Sciatic nerve (tissue), 2 donors: Measurements from ENCODE around the gene CDH1. TPM values are rescaled to one million over a fixed set of nuclear protein-coding genes. Genes with fewer than 3 reads are reported as not detected.
"Not testable (repeated sequence)": the region's sequence is repeated elsewhere in the genome, so short reads cannot be mapped to it uniquely, and the experiment has no call there.

Experiments
- ATAC-seq: fragments of 200-7000 bp; cut with Tn5 transposase; one replicate; pipeline ENCODE4 v1.9.1; 2020; ENCODE audit warnings: mild to moderate bottlenecking, moderate library complexity
- DNase-seq: peaks from one replicate; pipeline ENCODE4 v3.0.0-alpha.2; 2020; ENCODE audit warnings: low spot score
- intact Hi-C: fragments of 100-400 bp; cut with DNase I; formaldehyde crosslinking; loops from one replicate; pipeline ENCODE4 v1.14.2; 2022
- total RNA-seq: library from RNA; stranded (reverse); fragmentation: NEBNext Ultra II Directional; extraction: Animal tissue kit (Norgen Biotek cat#: 25700); gene quantifications from one replicate; pipeline ENCODE4 v1.2.1, GENCODE V29; 2021
- donor health status: DM: no; HTN: no; CAD: no.
- donor health status: DM: no; HTN: no; CAD: no.

The CDH1 gene
- total RNA-seq, 1 donor from 2014 or later = 55.7 TPM

DNA sequence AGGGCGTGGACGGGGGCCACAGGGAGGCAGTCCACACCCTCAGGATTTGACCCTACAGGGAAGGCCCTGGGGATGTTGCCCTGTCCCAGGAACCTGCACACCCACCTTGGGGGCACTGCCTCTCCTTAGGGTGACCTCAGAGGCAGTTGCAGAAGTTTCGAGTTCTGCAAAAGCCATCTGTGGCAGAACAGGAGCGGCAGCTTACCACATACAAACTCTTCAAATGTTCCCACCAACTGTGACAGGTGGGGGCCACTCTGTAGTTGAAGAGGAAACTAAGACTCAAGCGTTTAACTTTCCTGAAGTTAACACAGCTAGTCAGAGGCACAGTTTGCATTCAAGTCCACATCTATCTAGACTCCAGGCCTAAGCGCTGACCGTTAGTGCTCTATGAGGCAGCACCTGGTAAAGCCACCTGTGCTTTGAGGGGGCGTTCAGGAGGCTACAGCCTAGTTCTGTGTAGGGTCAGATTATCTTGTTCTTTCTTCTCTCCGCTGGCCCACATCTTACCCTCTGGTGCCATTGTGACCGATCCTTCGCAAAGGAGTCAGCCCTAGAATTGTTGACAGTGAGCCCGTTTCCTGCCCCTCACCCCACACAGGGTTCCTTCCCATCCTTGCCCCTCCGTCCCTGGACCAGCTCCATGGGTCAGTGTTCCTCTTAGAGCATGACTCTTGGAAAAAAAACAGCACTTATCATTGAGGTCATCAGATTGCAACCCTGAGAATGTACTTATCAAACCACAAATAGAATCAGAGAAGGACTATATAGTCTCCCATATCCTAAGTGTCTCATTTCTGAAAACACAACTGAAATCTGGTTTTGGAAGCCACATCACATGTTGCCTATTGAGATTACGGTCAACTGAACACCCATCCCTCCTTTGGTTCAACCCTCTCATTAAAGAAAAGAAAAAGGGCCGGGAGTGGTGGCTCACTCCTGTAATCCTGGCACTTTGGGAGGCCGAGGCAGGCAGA is 45.4 kb downstream of the CDH1 start:
- intact Hi-C loops = no loop called here
- no peak for DNase-seq
- no peak for ATAC-seq

- DNase-seq (no peak), ATAC-seq (no peak)
- intact Hi-C loops = no loop called here
Measured at GRCh38 chr16:68784226-68784625, 47.1 kb downstream of the CDH1 start.

GRCh38 chr16:68784721-68785120 is 47.6 kb downstream of the CDH1 start:
- DNase-seq (no peak), ATAC-seq (no peak)
- intact Hi-C loops = no loop called here

GRCh38 chr16:68785715-68786114 is 48.6 kb downstream of the CDH1 start:
- intact Hi-C loops = no loop called here
- ATAC-seq = no peak
- no peak for DNase-seq

- ATAC-seq = peak; percentile 90
- intact Hi-C loops = no loop called here
- no peak for DNase-seq
Measured at GRCh38 chr16:68786685-68787418, 49.8 kb downstream of the CDH1 start.

- DNase-seq, ATAC-seq, intact Hi-C loops: not testable (repeated sequence)
Measured at GRCh38 chr16:68787419-68787807, 50.3 kb downstream of the CDH1 start.

DNA sequence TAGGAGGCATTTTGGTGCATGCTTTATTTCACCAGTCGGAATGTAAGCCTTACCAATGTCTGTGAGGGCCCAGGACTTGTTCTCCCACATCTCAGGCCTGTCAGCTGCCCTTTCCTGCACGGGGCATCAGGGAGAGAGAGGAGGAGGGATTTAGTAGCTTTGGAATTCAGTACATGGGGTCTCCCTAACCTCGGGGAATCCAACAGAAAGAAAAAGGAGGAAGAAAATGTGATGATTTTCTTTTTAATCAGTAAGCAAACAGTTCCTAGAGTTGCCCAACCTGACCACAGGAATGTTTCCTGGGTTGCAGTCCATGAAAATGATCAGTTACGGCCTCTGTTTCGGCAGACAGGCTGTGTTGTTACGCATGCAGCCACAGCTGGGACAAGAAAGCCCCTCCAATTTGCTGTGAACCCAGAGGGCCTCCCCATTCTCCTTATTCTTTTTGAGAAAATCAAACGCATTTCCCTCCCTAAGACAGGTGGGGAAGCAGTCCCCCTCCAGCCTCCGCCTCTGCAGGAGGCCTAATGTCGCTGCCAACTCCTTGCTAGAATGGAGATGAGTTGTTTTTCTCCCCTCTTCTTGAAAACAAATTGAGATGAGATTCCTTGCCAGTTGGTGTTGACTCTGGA is 53.2 kb downstream of the CDH1 start:
- intact Hi-C loops = no loop called here
- ATAC-seq = peak; percentile 91
- DNase-seq = no peak

DNA sequence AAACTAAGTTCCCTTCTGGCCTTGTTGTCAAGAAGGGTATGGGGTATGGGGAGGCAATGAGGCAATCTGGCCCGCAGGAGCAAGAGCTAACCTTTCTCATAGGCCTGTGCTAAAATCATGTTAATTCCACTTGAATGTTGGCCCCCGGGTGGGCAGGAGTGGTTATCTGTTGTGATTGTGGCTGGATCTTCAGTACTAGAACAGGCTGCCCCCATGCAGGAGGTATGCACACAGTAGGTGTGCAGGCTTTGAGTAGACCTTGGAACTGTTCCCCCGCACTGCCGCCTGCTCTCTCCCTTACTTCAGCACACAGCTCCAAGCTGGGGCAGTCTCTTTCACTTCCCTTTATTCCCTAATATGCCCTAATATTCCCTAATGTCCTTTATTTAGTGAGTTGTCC is 53.9 kb downstream of the CDH1 start:
- DNase-seq (no peak), ATAC-seq (no peak)
- intact Hi-C loops = no loop called here

- ATAC-seq = no peak
- intact Hi-C loops = no loop called here
Measured at GRCh38 chr16:68792465-68793324, 55.6 kb downstream of the CDH1 start.

DNA sequence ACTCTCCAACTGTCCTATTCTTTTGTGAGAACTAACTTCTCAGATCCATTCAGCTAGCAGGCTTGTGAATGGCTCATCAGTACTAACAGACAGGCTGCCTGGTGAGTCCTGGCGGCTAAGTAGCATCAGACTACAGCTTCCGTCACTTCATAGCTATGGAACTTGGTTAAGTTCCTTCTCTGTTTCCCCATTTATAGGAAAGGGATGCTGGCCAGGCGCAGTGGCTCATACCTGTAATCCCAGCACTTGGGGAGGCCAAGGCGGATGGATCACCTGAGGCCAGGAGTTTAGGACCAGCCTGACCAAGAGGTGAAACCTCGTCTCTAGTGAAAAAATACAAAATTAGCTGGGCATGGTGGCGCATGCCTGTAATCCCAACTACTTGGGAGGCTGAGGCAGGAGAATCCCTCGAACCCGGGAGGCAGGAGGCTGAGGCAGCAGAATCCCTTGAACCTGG is 56.3 kb downstream of the CDH1 start:
- intact Hi-C loops = no loop called here
- DNase-seq (no peak), ATAC-seq (no peak)

More at GRCh38 chr16:68792465-68793324, 55.6 kb downstream of the CDH1 start:
- DNase-seq = no peak

DNA sequence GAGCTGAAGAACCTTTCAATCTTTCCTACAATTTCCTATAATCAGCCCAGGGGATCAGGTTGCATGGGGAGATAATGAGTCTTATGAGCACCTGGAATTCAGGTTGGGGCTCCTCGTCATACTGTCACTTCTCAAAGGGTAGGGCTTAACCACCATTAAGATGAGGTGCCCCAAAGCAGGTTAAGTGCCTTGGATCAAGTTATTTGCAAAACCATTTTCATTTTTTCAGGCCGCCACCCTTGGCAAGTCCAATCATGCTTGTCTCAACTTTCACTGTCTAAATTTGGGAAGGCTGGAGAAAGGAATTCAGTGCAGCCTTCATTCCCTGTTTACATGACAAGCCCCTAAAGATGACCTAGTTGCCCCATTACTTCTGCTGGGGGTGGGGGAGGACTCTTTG is 61.3 kb downstream of the CDH1 start:
- DNase-seq (no peak), ATAC-seq (no peak)
- intact Hi-C loops = no loop called here

DNA sequence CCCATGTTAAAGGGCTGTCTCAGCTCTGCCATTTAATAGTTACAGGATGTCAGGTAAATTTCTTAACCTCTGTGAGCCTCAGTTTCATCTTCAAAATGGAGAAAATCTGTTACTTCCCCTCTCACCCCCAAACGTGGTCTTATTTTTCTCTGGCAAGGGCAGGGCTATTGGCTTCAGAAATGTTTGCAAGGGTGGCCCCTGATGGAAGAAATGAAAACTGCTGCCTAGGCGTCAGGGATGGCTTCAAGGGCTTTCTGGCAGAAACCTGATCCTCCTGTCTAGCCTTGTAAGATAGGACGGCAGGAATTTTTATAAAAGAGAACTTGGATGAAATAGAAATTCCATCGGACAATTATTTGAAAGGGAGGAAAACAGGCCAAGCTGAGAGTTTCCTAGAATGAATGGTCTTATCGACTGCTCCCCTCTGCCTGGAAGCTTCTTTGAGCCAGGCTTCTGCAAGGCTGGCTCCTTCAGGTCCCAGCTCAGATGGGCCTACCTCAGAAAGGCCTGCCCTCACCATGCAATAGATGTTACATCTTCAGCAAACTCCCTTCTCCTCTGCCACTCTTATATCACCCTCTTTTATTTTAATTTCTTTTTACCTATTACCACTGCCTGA is 63.3 kb downstream of the CDH1 start:
- DNase-seq (peak; percentile 64), ATAC-seq (peak; percentile 93)
- intact Hi-C loops = no loop called here

- ATAC-seq (no peak), DNase-seq (no peak)
- intact Hi-C loops = no loop called here
Measured at GRCh38 chr16:68802190-68802589, 65.1 kb downstream of the CDH1 start.

DNA sequence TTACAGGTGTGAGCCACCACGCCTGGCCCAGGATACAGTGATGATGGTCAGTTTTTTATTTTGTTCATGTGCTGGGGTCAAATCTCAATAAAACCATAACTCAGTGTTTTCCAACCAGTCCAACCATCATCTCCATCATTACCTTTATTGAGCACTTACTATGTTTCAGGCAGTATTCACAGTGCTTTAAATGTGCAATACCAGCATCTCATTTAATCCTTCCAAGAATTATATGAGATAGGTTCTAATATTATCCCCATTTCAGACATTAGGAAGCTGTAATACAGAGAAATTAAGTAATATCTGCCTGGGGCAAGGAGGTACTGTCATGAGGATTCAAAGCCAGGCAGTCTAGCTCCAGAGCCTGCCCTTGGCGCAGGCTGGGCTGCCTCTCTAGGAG is 69.3 kb downstream of the CDH1 start:
- ATAC-seq (no peak), DNase-seq (no peak)
- intact Hi-C loops = no loop called here

DNA sequence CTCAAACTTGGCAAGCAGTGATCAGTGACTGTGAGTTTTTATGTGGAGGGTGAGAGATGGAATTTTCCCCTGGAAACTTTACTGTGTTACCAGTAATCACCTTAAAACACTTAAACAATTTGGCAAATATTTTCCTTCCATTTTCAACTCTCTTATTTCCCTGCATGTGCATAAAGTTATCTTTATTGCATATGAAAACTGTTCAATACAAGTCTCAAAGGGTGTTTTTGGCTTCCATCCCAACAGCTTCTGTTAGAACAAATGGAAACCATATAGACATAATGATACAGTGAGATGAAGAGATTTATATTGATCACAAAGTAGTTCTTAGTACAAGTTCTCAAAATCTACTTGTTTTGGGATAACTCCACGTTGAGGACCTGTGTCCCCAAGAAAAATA is 69.9 kb downstream of the CDH1 start:
- intact Hi-C loops = no loop called here

DNA sequence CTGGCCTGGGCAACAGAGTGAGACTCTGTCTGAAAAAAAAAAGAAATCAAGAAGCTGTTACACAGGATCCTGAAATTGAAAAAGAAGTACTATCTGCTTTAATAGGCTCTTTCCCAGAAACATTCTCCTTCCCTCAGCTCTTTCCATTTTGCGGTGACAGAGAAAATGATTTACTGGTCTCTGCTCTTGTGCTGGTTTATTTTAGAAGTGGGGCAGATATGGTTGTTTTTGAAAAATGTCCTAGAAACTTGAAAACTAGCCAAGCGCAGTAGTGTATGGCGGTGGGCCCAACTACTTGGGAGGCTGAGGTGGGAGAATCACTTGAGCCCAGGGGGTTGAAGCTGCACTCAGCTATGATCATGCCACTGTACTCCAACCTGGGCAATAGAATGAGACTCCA is 77.4 kb downstream of the CDH1 start:
- intact Hi-C loops = no loop called here
- no peak for DNase-seq
- ATAC-seq = no peak

More for the DNA sequence above, 69.9 kb downstream of the CDH1 start:
- ATAC-seq (no peak), DNase-seq (no peak)

GRCh38 chr16:68823401-68824135 is 86.5 kb downstream of the CDH1 start:
- DNase-seq (no peak), ATAC-seq (no peak)

GRCh38 chr16:68825427-68825826 is 88.3 kb downstream of the CDH1 start:
- ATAC-seq (no peak), DNase-seq (no peak)
- intact Hi-C loops = no loop called here

More at GRCh38 chr16:68823401-68824135, 86.5 kb downstream of the CDH1 start:
- intact Hi-C loops = no loop called here
